Parathyroid adenoma (tissue), 2 donors: ENCODE measurements around the gene FSD1.

ENCODE experiments used
- H2AFZ ChIP-seq: fragments of 300-600 bp; sonication (generic); one replicate; pipeline ENCODE4 v1.7.0; 2017; ENCODE audit warnings: antibody characterized with exemption, mild to moderate bottlenecking
- H3K27ac ChIP-seq: fragments of 300-600 bp; sonication (generic); one replicate; pipeline ENCODE4 v1.7.0; 2017
- H3K27me3 ChIP-seq: fragments of 300-600 bp; sonication (generic); one replicate; pipeline ENCODE4 v1.7.0; 2017; ENCODE audit warnings: low read length; ENCODE audit not compliant: control insufficient read depth, insufficient read depth
- H3K36me3 ChIP-seq: fragments of 300-600 bp; sonication (generic); one replicate; pipeline ENCODE4 v1.7.0; 2017; ENCODE audit warnings: low read length; ENCODE audit not compliant: control insufficient read depth, insufficient read depth
- H3K4me1 ChIP-seq: fragments of 300-600 bp; sonication (generic); one replicate; pipeline ENCODE4 v1.7.0; 2017; ENCODE audit warnings: control low read depth
- H3K4me2 ChIP-seq: fragments of 300-600 bp; sonication (generic); one replicate; pipeline ENCODE4 v1.7.0; 2017; ENCODE audit warnings: low read length
- H3K4me3 ChIP-seq: fragments of 300-600 bp; sonication (generic); one replicate; pipeline ENCODE4 v1.7.0; 2017; ENCODE audit warnings: low read depth, low read length
- H3K79me2 ChIP-seq: fragments of 300-600 bp; sonication (generic); one replicate; pipeline ENCODE4 v1.7.0; 2017; ENCODE audit warnings: control low read depth
- H3K9ac ChIP-seq: fragments of 300-600 bp; sonication (generic); one replicate; pipeline ENCODE4 v1.7.0; 2017; ENCODE audit warnings: mild to moderate bottlenecking
- H3K9me3 ChIP-seq: fragments of 300-600 bp; sonication (generic); one replicate; pipeline ENCODE4 v1.7.0; 2017; ENCODE audit warnings: low read length; ENCODE audit not compliant: control insufficient read depth
- TF ChIP-seq, protein P1 (sequence below): fragments of 300-600 bp; sonication (generic); IDR thresholded peaks from one replicate; pipeline ENCODE4 v1.7.0; 2017; ENCODE audit warnings: antibody characterized with exemption, mild to moderate bottlenecking
- donor health status: primary hyperparathyroidism.

FSD1 gene

DNA sequence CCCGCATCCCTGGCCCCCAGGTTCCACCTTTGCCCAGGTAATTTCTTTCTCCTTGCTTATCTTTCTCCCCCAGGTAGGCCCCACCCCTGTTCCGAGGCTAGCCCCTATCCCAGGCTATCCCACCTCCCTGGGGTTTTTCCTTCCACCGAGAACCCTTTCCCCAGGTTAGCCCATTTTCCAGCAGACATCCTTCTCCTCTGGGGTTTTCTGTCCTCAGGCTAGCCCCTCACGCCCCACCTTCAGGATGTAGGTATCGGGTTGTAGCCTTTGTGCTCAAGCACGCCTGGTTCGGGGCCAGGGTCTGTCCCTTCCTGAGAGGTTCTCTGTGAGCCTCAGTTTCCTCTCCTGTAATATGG lies 837 bp downstream of the FSD1 start:
- H3K4me1 ChIP-seq: no peaks in the 10 kb centered on the region
- TF ChIP-seq, protein P1, sequence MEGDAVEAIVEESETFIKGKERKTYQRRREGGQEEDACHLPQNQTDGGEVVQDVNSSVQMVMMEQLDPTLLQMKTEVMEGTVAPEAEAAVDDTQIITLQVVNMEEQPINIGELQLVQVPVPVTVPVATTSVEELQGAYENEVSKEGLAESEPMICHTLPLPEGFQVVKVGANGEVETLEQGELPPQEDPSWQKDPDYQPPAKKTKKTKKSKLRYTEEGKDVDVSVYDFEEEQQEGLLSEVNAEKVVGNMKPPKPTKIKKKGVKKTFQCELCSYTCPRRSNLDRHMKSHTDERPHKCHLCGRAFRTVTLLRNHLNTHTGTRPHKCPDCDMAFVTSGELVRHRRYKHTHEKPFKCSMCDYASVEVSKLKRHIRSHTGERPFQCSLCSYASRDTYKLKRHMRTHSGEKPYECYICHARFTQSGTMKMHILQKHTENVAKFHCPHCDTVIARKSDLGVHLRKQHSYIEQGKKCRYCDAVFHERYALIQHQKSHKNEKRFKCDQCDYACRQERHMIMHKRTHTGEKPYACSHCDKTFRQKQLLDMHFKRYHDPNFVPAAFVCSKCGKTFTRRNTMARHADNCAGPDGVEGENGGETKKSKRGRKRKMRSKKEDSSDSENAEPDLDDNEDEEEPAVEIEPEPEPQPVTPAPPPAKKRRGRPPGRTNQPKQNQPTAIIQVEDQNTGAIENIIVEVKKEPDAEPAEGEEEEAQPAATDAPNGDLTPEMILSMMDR: no peak
- no peak overlapping the region for H3K4me3 ChIP-seq
- H2AFZ ChIP-seq: no peak overlapping the region
- H3K27me3 ChIP-seq: no peaks in the 10 kb centered on the region
- H3K36me3 ChIP-seq: no peaks in the 10 kb centered on the region
- no peak overlapping the region for H3K27ac ChIP-seq
- no peak overlapping the region for H3K4me2 ChIP-seq
- H3K9me3 ChIP-seq: no peaks in the 10 kb centered on the region
- H3K9ac ChIP-seq: no peak overlapping the region
- no peaks in the 10 kb centered on the region for H3K79me2 ChIP-seq

DNA sequence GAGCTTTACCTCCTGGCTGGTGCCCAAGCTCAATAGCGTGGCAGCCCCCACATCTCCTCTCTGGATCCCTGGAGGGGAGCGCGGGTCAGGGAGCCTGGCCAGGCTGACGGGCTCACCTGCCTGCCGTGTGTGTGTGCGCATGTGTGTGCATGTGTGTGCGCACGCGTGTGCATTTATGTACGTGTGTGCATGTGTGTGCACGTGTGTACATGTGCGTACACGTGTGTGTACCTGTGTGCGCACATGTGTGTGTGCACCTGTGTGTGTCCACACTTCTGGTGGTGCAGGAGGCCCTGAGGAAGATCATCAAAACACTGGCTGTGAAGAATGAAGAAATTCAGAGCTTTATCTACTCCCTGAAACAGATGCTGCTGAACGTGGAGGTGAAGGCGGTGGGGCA lies 1.3 kb downstream of the FSD1 start:
- H3K79me2 ChIP-seq: no peaks in the 10 kb centered on the region
- H3K4me3 ChIP-seq: no peak overlapping the region
- H3K4me1 ChIP-seq: no peaks in the 10 kb centered on the region

DNA sequence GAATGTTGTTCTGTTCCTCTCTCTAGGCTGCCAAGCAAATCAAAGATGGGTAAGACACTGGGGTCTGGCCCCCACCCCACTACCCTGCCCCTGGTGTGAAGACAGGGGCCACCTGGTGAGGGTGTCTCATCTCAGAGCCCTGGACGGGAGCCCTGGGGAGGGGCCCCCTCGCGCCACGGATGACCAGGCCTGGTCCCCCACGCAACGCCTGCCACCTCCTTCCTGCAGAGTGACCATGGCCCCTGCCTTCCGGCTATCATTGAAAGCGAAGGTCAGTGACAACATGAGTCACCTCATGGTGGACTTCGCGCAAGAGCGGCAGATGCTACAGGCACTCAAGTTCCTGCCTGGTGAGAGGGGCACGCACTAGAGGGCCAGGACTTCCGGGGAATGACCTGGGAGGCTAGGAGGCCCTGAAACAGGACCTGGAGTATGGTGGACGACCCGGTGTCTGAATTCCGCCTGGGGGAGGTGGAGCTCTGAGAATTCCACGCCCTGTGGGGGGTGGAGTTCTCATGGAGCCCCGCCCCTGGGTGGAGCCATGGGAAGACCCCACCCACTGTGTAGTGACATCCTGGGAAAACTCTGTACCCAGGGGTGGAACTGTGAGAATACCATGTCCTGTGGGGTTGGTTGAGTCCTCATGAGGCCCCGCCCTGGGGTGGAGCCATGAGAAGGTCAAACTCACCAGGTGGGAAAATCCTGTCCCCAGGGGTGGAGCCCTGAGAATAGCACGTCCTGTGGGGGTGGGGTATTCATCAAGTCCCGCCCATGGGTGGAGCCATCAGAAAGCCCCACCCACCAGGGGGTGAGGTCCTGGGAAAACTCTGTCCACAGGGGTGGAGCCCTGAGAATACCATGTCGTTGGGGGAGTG lies 6.1 kb downstream of the FSD1 start:
- Histone ChIP-seq H3K4me1 (no peaks in the 10 kb centered on the region), H3K27ac (no peak overlapping the region), H3K9ac (no peak overlapping the region), H3K79me2 (no peaks in the 10 kb centered on the region), H3K27me3 (no peaks in the 10 kb centered on the region), H3K4me3 (no peak overlapping the region), H3K36me3 (no peaks in the 10 kb centered on the region), H3K9me3 (no peaks in the 10 kb centered on the region), H3K4me2 (no peak overlapping the region), H2AFZ (no peak overlapping the region)
- TF ChIP-seq, protein P1: no peak

More for the DNA sequence above, 1.3 kb downstream of the FSD1 start:
- Histone ChIP-seq H3K36me3 (no peaks in the 10 kb centered on the region), H3K9ac (no peak overlapping the region), H3K27me3 (no peaks in the 10 kb centered on the region), H3K4me2 (no peak overlapping the region), H2AFZ (no peak overlapping the region), H3K9me3 (no peaks in the 10 kb centered on the region), H3K27ac (no peak overlapping the region)
- TF ChIP-seq, protein P1: no peak

DNA sequence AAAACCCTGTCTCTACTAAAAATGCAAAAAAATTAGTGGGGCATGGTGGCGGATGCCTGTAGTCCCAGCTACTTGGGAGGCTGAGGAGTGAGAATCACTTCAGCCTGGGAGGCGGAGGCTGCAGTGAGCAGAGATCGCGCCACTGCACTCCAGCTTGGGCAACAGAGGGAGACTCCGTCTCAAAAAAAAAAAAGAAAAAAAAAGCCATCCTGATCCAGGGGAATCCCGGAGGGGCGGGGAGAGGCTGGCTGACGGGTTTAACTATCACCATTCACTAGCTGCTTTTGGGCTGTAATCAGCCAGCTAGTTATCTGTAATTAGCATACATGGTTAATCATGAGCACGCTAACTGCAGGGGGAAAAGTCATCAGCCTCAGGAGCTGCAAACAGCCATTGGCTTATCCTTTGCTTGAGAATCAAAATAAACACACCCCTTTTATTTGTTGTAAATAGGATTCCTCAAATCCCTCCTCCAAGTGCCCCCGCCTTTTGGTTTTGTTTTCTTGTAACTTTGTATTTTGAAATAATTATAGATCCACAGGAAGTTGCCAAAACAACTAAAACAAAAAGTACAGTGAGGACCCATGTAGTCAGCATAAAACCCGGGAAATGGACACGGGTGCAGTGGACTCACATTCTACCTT lies 9.6 kb downstream of the FSD1 start:
- Histone ChIP-seq H3K4me2 (no peak overlapping the region), H3K4me3 (no peak overlapping the region)

More for the DNA sequence above, 9.6 kb downstream of the FSD1 start:
- TF ChIP-seq, protein P1: no peak
- Histone ChIP-seq H3K9me3 (no peaks in the 10 kb centered on the region), H3K36me3 (no peaks in the 10 kb centered on the region), H3K27me3 (no peaks in the 10 kb centered on the region), H3K79me2 (no peaks in the 10 kb centered on the region), H2AFZ (no peak overlapping the region), H3K4me1 (no peaks in the 10 kb centered on the region), H3K9ac (no peak overlapping the region), H3K27ac (no peak overlapping the region)
